HUDEP-2 (cell line): Measurements from ENCODE around the gene PTER.
A peak's percentile ranks its signal among the peaks of the same experiment; 100 is the strongest.

Experiments
- DNase-seq, 76 experiments: peaks; one replicate each; lab custom pipeline; 2025; ENCODE audit not compliant: unreplicated experiment in 76 of 76; lab: John Stamatoyannopoulos, UW

The PTER gene, protein sequence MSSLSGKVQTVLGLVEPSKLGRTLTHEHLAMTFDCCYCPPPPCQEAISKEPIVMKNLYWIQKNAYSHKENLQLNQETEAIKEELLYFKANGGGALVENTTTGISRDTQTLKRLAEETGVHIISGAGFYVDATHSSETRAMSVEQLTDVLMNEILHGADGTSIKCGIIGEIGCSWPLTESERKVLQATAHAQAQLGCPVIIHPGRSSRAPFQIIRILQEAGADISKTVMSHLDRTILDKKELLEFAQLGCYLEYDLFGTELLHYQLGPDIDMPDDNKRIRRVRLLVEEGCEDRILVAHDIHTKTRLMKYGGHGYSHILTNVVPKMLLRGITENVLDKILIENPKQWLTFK

DNA sequence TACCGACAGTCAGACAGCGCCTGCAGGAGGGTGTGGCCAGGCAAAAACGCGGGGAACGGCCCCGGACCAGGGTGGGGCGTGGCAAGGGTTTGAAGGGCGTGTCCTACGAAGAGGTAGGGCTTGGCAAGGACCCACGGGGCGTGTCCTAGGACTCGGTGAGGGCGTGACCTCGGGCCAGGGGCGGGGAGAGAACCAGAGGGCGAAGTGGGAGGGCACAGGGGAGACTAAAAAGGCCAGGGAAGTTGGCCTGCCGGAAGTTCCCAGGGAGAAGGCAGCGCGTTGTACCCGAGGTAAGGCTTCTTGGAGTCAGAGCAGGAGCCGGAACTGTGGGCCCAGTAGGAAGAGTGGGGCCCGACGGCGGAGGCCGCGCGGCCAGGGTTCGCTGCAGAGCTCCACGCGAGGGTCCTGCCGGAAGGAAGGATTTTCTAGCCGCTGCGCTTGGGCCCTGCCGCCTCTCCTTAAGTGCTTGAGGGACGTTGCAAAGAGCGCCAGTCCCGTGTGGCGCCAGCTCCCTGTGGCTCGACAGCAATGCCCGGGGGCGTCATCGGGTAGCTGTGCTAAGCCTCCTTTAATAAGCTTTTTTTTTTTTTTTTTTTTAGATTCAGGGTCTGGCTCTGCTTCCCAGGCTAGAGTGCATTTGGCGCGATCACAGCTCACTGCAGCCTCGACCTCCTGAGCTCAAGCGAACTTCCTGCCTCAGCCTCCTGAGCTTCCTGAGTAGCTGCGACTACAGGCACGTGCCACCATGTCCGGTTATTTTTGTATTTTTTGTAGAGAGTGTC lies at the start of gene PTER:
TSS of gene PTER (plus strand) at position 253 of the 782 bp plus-strand sequence. CDS start 47,375 bp downstream, outside the sequence.
- peak; percentile 11 to 99 (median 96) for DNase-seq

DNA sequence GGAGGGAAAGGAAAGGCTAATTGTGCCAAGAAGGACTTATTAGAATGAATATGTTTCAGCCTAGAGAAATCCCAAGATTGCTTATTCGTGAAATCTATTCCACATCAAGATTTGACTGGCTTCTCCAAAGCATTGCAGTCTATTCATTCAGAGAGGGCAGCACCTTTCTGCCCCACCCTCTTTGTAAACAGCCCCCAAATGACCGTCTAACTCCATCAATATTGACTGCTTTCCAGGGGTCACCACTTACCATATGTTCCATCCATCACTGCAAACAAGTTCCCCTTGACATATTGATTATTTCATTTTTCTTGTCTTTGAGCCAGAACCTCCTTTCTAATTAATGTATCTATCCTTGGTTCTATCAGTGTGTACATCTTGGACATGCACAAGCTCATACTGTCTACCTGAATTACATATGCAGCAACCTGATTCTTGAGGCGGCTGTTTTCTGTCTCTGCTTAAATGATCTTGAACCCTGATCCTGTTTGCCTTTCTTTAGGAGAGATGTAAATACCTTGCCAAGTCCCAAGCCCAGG lies 44.2 kb upstream of the PTER start:
- no peak for DNase-seq

DNA sequence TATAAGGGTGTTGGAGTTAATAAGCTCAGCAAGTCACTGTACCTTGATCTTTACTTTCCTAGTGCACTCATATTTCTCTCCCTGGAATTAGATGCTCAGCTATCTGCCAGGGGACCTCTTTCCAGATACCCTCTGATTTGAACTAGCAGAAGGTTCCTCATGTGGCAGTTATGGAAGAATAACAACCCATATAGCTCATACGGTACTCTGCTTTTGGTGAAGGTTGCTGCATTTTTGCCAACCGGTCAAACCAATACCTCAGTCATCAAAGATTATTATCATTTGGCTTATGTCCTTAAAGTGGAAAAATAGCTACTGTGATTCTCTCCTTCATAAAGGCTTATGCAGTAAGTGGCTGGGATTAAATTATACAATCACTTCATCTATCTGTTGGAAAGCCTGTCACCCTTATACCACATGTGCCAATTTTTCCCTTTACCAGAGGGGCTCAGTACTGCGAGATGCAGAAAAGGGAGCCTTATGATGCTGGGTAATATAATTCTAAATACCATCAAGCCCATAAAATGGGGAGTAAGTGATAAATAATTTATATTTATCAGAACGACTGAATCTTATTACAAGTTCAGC lies 43.4 kb upstream of the PTER start:
- no peak for DNase-seq

DNA sequence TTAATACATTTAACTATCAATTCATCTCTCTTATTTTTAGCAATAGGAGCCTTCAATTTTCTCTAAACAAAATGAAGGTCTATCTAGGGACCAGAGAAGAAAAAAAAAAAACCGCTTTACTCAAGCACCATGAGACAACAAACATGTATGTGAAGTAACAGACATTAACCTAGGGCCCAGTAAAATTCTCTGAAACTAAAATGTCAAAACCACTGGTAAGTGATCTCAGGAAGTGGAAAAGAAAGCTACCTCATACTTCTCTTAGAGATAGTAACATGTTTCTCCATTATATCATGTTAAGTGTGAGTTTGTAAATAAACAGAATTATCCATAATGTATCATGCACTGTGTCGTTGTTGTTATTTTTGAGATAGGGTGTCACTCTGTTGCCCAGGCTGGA lies 35.4 kb upstream of the PTER start:
- no peak for DNase-seq

DNA sequence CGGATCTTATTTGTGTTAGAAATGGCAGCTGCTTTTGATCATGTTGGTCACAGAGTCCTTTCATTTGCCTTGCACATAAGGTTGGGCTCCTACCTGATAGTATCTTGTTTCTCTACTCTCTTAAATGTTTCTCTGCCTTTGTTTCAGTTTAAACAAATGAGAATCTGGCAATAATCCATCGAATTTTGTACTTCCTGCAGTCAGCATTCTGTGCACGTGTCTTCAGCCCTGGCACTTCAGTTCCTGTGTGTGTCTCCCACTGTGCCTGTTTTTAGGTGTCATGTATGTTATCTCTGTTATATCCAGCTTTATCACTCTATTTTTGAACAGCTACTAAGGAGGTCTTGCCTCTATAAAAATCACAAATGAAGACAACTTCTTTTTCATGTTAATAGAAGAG lies 28.4 kb upstream of the PTER start:
- DNase-seq: no peak

DNA sequence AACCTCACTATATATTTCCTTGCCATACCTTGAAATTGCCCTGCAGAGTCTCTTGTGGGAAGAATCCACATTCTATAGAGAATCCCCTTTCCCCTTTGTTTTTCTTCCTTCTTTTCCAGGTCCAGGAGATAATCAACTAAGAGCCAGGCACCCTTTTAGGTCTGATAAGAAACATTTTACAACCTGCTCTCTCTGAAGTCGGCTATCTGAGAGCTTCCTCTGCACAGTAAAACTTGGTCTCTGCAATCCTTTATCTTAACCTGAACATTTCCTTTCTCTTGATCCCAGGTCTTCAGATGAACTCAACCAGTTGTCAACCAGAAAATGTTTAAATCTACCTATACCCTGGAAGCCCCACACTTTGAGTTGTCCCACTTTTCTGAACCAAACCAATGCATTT lies 19.5 kb upstream of the PTER start:
- no peak for DNase-seq

DNA sequence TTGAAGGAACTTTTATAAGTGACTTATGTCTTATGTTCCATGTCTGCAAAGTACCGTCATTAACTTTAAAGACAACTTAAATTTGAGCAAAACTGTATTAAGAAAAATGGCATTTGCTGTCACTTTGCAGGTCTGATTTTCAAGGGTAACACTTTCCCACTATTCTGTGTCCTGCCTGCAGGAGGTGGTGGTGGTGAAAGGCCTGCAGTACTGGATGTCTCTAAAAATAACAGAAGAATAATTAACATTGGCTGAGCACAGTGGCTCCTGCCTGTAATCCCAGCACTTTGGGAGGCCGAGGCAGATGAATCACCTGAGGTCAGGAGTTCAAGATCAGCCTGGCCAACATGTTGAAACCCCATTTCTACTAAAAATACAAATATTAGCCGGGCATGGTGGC lies 13.2 kb upstream of the PTER start:
- no peak for DNase-seq

DNA sequence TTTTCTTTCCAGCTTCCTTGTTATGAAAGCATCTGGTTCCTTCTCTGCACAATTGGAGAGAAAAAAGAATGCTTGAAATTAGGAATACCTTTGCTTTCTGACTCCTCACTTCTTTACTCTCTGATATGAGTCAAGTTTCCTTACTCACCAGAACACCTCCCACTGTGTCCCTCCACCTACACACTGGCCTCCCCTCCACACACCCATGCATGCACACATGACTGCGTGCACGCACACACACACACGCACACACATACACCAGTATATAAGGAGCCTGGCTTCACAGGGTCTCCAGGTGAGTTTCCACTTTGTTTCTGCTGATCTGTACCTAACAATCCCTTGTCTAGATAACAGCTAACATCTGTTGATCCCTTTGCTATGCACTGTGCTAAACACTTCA lies 11.4 kb upstream of the PTER start:
- DNase-seq: no peak

DNA sequence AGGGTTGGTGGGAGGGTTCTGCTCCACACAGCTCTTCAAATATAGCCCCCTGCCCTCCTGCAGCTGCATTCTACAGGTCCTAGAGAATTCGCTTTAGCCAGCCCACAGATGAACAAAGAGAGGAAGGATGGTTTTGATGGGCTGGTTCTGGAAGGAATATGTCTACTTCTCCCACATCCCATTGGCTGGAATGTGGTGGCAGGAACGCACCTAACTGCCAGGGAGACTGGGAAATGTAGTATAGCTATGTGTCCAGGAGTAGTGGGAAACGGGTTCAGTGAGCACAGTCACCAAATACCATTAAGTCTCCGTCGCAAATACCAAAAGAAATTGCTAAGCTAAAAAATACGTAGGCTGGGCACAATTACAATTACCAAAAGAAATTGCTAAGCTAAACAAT lies 7.3 kb upstream of the PTER start:
- no peak for DNase-seq

DNA sequence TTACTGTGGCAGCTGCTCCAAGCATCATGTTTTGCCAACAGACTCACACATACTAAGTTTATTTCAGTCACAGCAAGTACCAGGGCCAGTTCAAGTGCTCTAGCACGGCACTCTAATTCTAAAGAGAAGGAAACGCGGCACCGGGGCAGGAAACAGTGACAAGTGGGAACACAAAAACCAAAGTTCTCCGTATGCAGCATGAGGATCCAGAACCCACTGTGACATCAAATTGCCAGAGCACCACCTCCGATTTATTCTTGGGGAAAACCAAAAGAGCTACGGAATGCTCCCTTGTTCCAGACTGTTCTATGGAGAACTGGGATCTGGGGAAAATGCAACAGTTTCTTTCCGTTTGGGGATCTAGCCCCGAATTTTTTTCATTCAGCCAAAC lies 448 bp upstream of the PTER start:
- DNase-seq: peak in 1 of 76 experiments; percentile 32

DNA sequence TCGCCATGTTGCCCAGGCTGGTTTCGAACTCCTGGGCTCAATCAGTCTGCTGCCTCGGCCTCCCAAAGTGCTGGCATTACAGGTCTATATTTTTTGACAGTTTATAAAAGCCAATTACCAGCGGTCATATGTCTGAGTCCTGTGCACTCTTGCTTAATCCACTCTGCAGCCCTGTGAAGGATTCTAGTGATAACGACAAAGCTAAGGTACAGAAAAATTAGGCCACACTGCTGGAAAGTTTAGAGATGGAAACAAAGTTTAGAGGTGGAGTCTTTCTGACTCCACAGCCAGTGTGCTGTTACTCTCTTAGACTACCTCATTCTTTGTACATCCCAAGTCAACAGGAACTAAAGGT lies 707 bp downstream of the PTER start:
- no peak for DNase-seq

DNA sequence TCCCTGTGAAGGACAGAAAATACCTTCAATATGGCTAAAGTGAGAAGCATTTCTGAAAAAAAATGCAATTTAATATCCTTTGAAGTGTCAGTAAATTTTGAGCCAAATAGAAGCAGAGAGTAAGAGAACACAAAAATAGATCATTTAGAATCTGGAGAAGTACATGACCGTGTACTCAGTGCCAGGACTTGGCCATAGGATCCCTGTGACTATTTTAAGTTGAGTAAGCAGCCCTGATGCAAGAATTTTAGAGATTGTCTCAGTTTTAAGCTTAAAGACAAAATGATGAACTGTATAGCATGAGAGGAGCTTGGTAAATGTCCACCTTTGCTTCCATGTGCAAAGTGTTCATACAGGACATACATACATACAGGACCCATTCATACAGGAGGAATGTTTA lies 2.5 kb downstream of the PTER start:
- DNase-seq: no peak

DNA sequence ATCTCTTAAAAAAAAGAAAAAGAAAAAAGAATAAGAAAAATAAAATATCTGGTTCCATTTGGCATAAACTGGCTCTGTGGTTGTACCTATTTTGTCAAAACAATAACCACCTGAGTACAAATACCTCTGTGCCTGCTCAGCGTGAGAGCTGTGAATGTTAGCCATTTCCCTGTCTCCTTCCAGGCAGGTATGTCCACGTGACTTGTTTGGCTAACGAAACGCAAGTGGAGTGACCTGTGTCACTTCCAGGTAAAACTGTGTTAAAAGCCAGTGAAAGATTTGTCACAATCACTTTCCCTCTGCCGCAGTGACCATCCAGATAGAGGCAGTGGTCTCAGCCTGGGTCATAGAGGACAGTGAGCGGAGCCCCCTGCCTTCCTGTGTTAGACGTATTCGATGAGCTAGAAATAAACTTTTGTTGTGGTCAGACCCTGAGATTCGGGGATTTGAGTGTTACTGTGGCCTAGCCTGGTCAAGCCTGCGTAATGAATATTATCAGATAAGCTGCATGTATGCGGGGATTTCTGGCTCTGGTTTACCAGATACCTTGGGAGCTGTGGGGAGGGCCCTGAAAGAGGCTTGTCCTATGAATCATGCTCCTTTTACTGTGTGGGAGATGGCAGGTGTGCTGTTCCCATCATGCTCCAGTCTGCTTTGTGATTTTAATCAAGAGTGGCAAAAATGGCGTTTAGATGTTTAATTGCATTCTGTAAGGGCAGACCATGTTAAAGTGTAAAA lies 3.8 kb downstream of the PTER start:
- peak in 1 of 76 experiments; percentile 1 for DNase-seq

DNA sequence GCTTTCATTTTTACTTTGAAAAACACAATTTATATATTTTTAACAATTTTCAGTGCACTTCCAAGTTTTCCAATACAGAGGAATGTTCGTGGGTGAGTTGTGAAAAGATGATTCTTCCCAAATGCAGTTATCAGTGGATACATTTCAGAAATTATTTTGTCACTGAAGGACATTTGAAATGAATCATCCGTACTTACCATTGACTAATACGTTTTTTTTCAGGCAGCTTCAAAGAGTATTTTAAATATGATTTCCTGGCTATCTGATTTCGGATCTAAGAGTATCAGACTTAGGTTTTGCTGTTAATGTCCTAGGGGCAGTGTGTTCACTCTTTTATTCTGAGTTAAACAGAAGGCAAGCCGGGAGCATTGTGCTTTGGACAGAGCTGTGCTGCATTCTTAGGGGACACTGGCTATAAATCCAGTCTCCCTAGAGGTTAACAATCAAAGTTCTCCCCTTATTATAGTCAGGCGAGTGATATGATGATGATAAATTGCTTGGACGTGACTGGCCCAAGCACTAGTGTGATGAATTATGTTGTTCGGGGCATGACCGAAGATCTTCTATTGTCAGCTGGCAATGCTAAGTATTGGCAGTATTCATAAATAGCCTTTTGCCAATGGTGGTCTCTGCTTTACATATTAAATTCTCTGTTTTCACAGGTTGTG lies 4.5 kb downstream of the PTER start:
- no peak for DNase-seq

DNA sequence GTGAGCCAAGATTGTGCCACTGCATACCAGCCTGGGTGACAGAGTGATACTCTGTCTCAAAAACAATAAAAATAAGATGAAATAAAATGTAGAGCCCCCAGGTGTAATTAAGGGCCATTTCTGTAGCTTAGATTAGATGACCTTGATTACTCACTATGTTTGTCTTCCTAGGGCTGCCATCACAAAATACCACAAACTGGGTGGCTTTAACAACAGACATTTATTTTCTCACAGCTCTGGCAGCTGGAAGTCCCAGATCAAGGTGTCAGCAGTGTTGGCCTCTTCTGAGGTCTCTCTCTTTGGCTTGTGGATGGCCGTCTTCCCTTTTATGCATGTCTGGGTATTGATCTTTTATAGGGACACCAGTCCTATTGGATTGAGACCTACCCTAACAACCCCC lies 6.1 kb downstream of the PTER start:
- DNase-seq: no peak

DNA sequence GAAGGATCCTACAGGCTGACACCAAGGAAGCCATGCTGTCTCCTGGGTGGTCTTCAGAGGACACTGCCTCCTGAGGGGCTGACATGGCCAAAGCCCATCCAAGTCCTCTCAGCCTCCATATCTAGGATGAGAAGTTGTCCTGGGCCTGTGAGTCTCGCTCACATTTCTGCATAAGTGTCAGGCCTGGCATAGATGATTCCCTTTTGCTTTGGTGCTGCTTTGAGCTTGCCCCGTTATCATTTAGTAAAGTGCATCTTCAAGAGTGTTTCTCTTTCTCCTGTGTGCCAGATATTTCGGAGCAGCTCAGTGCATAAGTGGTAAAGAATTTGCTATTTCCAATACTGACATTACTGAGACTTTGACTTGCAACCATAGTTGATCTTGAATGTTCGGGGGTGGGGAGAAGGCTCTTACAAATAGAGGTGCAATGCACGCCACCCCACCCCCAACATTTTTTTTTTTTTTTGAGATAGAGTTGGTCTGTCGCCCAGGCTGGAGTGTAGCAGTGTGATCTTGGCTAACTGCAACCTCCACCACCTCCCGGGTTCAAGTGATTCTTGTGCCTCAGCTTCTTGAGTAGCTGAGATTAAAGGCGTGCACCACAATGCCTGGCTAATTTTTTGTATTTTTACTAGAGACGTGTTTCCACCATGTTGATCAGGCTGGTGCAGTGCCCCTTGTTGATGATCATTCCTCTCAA lies 9.1 kb downstream of the PTER start:
- no peak for DNase-seq

DNA sequence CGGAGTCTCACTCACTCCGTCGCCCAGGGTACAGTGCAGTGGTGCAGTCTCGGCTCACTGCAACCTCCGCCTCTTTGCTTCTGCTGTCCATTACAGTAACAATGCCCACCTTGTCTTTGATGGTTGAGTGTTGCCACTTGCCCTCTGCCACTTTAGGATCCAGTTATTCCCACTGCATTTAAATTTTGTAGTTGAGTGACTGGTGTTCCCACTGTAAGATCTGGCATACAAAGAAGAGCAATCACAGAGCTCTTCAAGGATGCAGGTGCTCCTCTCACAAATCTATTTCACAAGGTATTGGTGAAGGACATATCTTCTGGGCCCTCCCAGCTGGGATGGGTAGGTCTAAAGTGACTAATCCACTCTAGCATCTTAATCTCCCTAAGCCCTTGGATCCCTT lies 12.6 kb downstream of the PTER start:
- DNase-seq: no peak

DNA sequence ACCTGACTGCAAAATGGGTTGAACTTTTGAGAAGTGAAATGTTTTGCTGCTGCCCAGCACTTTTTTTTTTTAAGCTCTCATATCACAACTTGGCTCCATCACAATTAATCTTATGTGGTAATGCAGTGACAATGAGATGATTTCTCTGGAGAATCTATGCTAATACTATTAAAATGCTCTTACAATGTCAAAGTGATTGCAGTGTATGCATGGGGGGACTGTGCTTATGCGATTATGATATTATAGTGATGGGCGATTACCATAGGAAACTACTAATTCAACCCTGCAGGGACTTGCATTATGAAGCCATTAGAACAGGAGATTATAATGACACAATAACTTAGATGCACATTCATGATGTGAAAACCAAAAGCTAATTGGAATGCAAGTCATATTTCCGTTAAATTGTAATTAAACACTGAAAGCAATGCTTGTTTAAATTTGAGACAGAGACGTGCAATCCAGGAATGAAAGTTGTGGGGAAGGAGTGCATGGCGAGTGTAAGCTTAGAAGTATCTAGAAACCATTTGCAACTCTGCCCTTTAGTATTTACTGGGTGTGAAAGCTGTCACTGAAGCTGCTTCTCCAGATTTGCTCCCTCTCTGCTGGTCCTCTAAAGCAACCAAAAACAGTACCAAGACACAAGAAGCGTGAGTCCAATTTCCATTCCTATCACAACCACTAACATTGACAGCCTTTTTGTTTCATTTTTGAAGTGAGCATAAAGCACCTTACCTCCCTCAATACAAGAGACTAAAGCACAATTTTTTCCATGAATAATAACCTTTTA lies 21.6 kb downstream of the PTER start:
- no peak for DNase-seq

DNA sequence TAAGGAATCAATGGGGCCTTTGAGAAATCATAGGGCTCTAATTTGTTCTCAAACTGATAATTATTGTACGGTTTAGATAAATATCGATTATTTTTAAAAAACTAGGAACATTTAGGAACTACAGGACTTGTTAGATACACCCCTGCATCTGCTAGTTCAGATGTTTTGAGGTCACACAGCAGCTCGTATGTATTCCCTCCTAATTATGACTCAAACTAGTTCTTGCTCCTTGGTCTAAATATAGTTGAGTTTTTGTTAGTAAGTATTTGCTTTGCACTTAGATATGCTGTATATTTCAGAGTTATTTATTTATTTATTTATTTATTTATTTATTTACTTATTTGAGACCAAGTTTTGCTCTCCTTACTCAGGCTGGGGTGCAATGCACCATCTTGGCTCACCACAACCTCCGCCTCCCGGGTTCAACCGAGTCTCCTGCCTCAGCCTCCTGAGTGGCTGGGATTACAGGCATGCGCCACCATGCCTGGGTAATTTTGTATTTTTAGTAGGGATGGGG lies 22.7 kb downstream of the PTER start:
- no peak for DNase-seq
